Pancreas (tissue), 10 donors: ENCODE results near the gene TSHZ2. TPM values are rescaled to one million over a fixed set of nuclear protein-coding genes. Genes with fewer than 3 reads are reported as not detected.
"Not testable (repeated sequence)": the region's sequence is repeated elsewhere in the genome, so short reads cannot be mapped to it uniquely, and the experiment has no call there.

Experiments used
- ATAC-seq, 4 donors: fragments of 200-7000 bp; cut with Tn5 transposase; one replicate each; pipeline versions ENCODE4 v1.8.0 to v1.9.1; 2020; ENCODE audit warnings: mild to moderate bottlenecking in 4 of 4, moderate library complexity in 4 of 4
- DNase-seq, 6 donors: peaks; one replicate each; pipeline ENCODE4 v3.0.0-alpha.2; 2020
- FAIRE-seq: peaks from 2 replicates; lab custom pipeline; 2012; peaks lifted over from hg19 to GRCh38; lab: Jason Lieb, UNC
- H3K27ac ChIP-seq, 4 donors: fragments of 200-600 bp; sonication (generic); 1 replicate in 3 of 4; 2 replicates in 1 of 4; pipeline versions ENCODE4 v1.5.0 to v1.8.0; 2020
- H3K27me3 ChIP-seq, 4 donors: fragments of 200-600 bp; one replicate each; pipeline ENCODE4 v1.8.0; 2021
- H3K36me3 ChIP-seq, 3 donors: fragments of 200-600 bp; sonication (generic) in 1 of 3; one replicate each; pipeline versions ENCODE4 v1.5.0 to v1.8.0; 2020 to 2021
- H3K4me1 ChIP-seq, 3 donors: fragments of 200-600 bp; one replicate each; pipeline ENCODE4 v1.8.0; 2021
- H3K4me3 ChIP-seq, 4 donors: fragments of 200-600 bp; sonication (generic) in 2 of 4; one replicate each; pipeline versions ENCODE4 v1.5.0 to v1.8.0; 2020 to 2021
- H3K9me3 ChIP-seq, 4 donors: fragments of 200-600 bp; one replicate each; pipeline ENCODE4 v1.8.0; 2021
- CTCF ChIP-seq, 4 donors: fragments of 200-600 bp; sonication (generic) in 3 of 4; IDR thresholded peaks; one replicate each; pipeline versions ENCODE4 v1.5.0 to v1.8.0; 2021; ENCODE audit warnings: antibody characterized with exemption in 4 of 4
- WGBS, 2 donors: extraction: QIAGEN DNeasy Blood & Tissue Kit; methylation state at CpG; one replicate each; pipeline ENCODE4 v1.1.7; 2013; 5-methylcytosine and 5-hydroxymethylcytosine counted together
- intact Hi-C, 3 donors: fragments of 100-400 bp; cut with DNase I; formaldehyde crosslinking; loops; one replicate each; pipeline versions ENCODE4 v1.11.1 to v1.14.2; 2022
- polyA plus RNA-seq, 2 donors: library from polyadenylated mRNA; stranded (reverse); fragments of 200-250 nt; gene quantifications; one replicate each; pipeline ENCODE4 v1.2.3, GENCODE V29; 2013
- total RNA-seq, 6 donors: library from RNA; stranded (reverse); fragmentation: NEBNext Ultra II Directional in 4 of 6; extraction: Animal tissue kit (Norgen Biotek cat#: 25700) in 4 of 6; gene quantifications; one replicate each; pipeline versions ENCODE4 v1.2.1 to v1.2.4, GENCODE V29; 2021 to 2023
- donor health status: healthy with polysubstance abuse.
- donor health status: DM: no; HTN: no; CAD: no; lungs with moderate emphysema.
- donor health status: DM: no; HTN: no; CAD: no.
- donor health status: control.
- donor health status: control.
- donor health status: Bipolar disorder and iron deficiency.
- donor health status: DM: yes; HTN: yes; CAD: no.
- donor health status: DM: no; HTN: no; CAD: no.
- donor health status: DM: no; HTN: no; CAD: no.
- donor health status: DM: yes; HTN: yes; CAD: no.

Gene TSHZ2
- total and polyA plus RNA-seq, 8 donors = 2.2 to 23.5 (median 4.5) TPM

GRCh38 chr20:53512076-53512475 is 539.9 kb downstream of the TSHZ2 start:
- WGBS, 2 donors = 78 to 81% methylated on average over 9 of the region's 9 CpGs
- no peak for ATAC-seq
- no peak for TF ChIP-seq CTCF (IDR thresholded peaks at IDR 0.05)
- no peak overlapping the region for H3K27ac ChIP-seq
- no peaks in the 10 kb centered on the region for H3K27me3 ChIP-seq
- intact Hi-C loops = no loop called here
- H3K4me1 ChIP-seq = no peaks in the 10 kb centered on the region
- no peaks in the 10 kb centered on the region for H3K36me3 ChIP-seq
- DNase-seq = no peak
- no peaks in the 10 kb centered on the region for H3K9me3 ChIP-seq
- no peak for FAIRE-seq
- H3K4me3 ChIP-seq = no peak overlapping the region

GRCh38 chr20:53513168-53513488 is 541.0 kb downstream of the TSHZ2 start:
- Histone ChIP-seq H3K4me3 (no peak overlapping the region), H3K27ac (no peak overlapping the region), H3K27me3 (no peaks in the 10 kb centered on the region), H3K36me3 (no peaks in the 10 kb centered on the region), H3K4me1 (no peaks in the 10 kb centered on the region), H3K9me3 (no peaks in the 10 kb centered on the region)
- WGBS, 2 donors = 45 to 54% methylated on average over 2 of the region's 2 CpGs
- intact Hi-C loops = no loop called here
- no peak for FAIRE-seq
- TF ChIP-seq CTCF (IDR thresholded peaks at IDR 0.05) = no peak
- DNase-seq = no peak
- ATAC-seq = no peak

GRCh38 chr20:53513489-53514298 is 541.5 kb downstream of the TSHZ2 start:
- ATAC-seq = no peak
- Histone ChIP-seq H3K4me1 (no peaks in the 10 kb centered on the region), H3K36me3 (no peaks in the 10 kb centered on the region), H3K4me3 (no peak overlapping the region), H3K9me3 (no peaks in the 10 kb centered on the region), H3K27ac (no peak overlapping the region), H3K27me3 (no peaks in the 10 kb centered on the region)
- no peak for DNase-seq
- intact Hi-C loops = no loop called here
- 67% methylated on average over 18 of the region's 18 CpGs for WGBS, 2 donors
- no peak for FAIRE-seq
- TF ChIP-seq CTCF (IDR thresholded peaks at IDR 0.05) = no peak

- no peak overlapping the region for H3K27ac ChIP-seq
- intact Hi-C loops = no loop called here
- WGBS, 2 donors = 57% methylated on average over 4 of the region's 4 CpGs
- H3K4me3 ChIP-seq = no peak overlapping the region
- no peaks in the 10 kb centered on the region for H3K27me3 ChIP-seq
- no peaks in the 10 kb centered on the region for H3K4me1 ChIP-seq
- no peak for FAIRE-seq
- no peak for ATAC-seq
- no peak for TF ChIP-seq CTCF (IDR thresholded peaks at IDR 0.05)
- no peaks in the 10 kb centered on the region for H3K9me3 ChIP-seq
- no peak for DNase-seq
- no peaks in the 10 kb centered on the region for H3K36me3 ChIP-seq
Observed at GRCh38 chr20:53515749-53516148, 543.6 kb downstream of the TSHZ2 start.

- 56 to 67% methylated on average over 13 of the region's 13 CpGs for WGBS, 2 donors
- H3K4me1 ChIP-seq = no peaks in the 10 kb centered on the region
- no peaks in the 10 kb centered on the region for H3K9me3 ChIP-seq
- intact Hi-C loops = no loop called here
- no peaks in the 10 kb centered on the region for H3K36me3 ChIP-seq
- H3K27me3 ChIP-seq = no peaks in the 10 kb centered on the region
- peak in 1 of 6 donors; percentile 21 for DNase-seq
- H3K4me3 ChIP-seq = no peak overlapping the region
- TF ChIP-seq CTCF (IDR thresholded peaks at IDR 0.05) = no peak
- H3K27ac ChIP-seq = no peak overlapping the region
- no peak for FAIRE-seq
- no peak for ATAC-seq
Observed at GRCh38 chr20:53517146-53517545, 545.0 kb downstream of the TSHZ2 start.

- intact Hi-C loops, H3K4me3 ChIP-seq, H3K27me3 ChIP-seq, ATAC-seq, H3K27ac ChIP-seq, H3K36me3 ChIP-seq, H3K9me3 ChIP-seq, H3K4me1 ChIP-seq, FAIRE-seq: not testable (repeated sequence)
- WGBS, 2 donors = 63% methylated on average over 5 of the region's 5 CpGs
- DNase-seq = peak in 1 of 6 donors; percentile 21
Observed at GRCh38 chr20:53521421-53521820, 549.3 kb downstream of the TSHZ2 start.
